NCI-H2081 (cell line): ENCODE measurements around the gene RAB26.
"Not testable (repeated sequence)": the region's sequence is repeated elsewhere in the genome, so short reads cannot be mapped to it uniquely, and the experiment has no call there.

ENCODE experiments used
- DNase-seq, 2 experiments: peaks; one replicate each; lab custom pipeline; 2025; lab: John Stamatoyannopoulos, UW

Gene RAB26

GRCh38 chr16:2196162-2196980, 47.9 kb downstream of the RAB26 start, which contains the start of gene CASKIN1:
CASKIN1 (minus strand) TSS chr16:2196605; CDS start chr16:2196432, 173 bp downstream.
- peak in 1 of 2 experiments; percentile 15 for DNase-seq

GRCh38 chr16:2196981-2197511, 48.6 kb downstream of the RAB26 start:
- no peak for DNase-seq

- no peak for DNase-seq
These were observed 49.3 kb downstream of the RAB26 start for GRCh38 chr16:2197765-2198164.

- DNase-seq, result no peak
These were observed 49.9 kb downstream of the RAB26 start for GRCh38 chr16:2198283-2198682.

- DNase-seq, result no peak
These were observed 50.7 kb downstream of the RAB26 start for GRCh38 chr16:2199095-2199494.

GRCh38 chr16:2199621-2200139, 51.3 kb downstream of the RAB26 start:
- DNase-seq, result no peak

- no peak for DNase-seq
These were observed 51.9 kb downstream of the RAB26 start for GRCh38 chr16:2200313-2200712.

- not testable (repeated sequence) for DNase-seq
These were observed 54.8 kb downstream of the RAB26 start for GRCh38 chr16:2203119-2203688.
